ACHN (cell line): ENCODE results near the gene KRTAP11-1.

Source experiments
- DNase-seq: peaks from one replicate; pipeline ENCODE4 v3.0.0-alpha.2; 2015
- in situ Hi-C: cut with HindIII; loops from 2 replicates; pipeline ENCODE4 v1.10.0; 2017; ENCODE audit warnings: low sequenced_read_pairs, low pct_ligation_motif_present, low pct_unique_long_range_greater_than_20kb

The KRTAP11-1 gene, protein sequence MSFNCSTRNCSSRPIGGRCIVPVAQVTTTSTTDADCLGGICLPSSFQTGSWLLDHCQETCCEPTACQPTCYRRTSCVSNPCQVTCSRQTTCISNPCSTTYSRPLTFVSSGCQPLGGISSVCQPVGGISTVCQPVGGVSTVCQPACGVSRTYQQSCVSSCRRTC

GRCh38 chr21:30881480-30881879 lies at the start of gene KRTAP11-1:
Gene KRTAP11-1, minus strand, starts transcription at chr21:30881580. Its CDS starts 56 bp downstream, at chr21:30881524.
- in situ Hi-C loops = no loop called here
- DNase-seq = no peak

- in situ Hi-C loops = no loop called here
- no peak for DNase-seq
Observed at GRCh38 chr21:30924146-30924700, 42.8 kb upstream of the KRTAP11-1 start.

GRCh38 chr21:30921129-30921528 lies 39.7 kb upstream of the KRTAP11-1 start:
- no peak for DNase-seq

GRCh38 chr21:30917557-30917956 lies 36.2 kb upstream of the KRTAP11-1 start:
- in situ Hi-C loops = no loop called here
- DNase-seq = no peak

More at GRCh38 chr21:30921129-30921528, 39.7 kb upstream of the KRTAP11-1 start:
- in situ Hi-C loops = no loop called here

- in situ Hi-C loops = no loop called here
- DNase-seq = no peak
Observed at GRCh38 chr21:30900881-30901280, 19.5 kb upstream of the KRTAP11-1 start.

DNA sequence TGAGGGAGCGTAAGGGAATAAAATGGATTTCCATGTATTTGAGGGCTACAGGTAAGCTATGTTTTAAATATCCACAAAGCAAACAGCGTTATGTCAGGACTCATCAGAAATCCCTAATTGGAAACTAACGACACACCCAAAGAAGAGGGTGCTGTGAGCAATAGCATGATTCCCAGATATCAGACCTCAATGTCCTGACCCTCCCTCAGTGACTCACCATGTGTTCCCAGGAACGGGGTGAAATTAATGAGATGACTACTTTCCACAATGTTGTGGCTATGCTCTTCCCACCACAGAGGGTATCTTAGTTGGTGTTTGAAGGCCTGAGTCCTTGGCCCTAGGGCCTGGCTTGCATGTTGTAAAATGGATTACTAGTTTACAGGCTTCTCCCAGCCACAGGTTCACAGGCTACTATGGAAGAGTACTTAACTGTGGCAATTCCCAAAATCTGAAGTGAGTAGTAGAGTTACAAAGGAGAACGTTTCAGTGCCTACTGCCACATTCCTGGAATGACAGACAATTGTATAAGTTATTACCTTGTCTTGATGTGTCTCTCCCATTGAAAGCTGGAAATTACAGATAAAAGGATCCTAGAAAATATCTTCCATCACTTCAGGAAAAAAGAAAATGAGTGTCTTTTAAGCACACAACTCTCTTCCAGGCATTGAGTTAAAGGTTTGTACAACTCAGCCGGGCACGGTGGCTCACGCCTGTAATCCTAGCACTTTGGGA lies 1.7 kb upstream of the KRTAP11-1 start:
- no peak for DNase-seq
- in situ Hi-C loops = no loop called here

DNA sequence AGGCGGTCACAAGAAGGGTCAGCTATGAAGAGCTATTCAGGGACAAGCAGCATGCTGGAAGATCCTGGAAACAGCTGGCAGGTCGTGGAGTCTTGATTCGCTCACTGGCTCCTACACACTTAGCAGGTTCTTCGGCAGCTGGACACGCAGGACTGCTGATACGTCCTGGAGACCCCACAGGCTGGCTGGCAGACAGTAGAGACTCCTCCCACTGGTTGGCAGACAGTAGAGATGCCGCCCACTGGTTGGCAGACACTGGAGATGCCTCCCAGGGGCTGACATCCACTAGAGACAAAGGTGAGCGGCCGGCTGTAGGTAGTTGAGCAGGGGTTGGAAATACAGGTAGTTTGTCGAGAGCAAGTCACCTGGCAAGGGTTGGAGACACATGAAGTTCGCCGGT lies 466 bp downstream of the KRTAP11-1 start:
- in situ Hi-C loops = no loop called here
- no peak for DNase-seq

GRCh38 chr21:30874526-30874925 lies 6.9 kb downstream of the KRTAP11-1 start:
- DNase-seq = no peak
- in situ Hi-C loops = no loop called here

DNA sequence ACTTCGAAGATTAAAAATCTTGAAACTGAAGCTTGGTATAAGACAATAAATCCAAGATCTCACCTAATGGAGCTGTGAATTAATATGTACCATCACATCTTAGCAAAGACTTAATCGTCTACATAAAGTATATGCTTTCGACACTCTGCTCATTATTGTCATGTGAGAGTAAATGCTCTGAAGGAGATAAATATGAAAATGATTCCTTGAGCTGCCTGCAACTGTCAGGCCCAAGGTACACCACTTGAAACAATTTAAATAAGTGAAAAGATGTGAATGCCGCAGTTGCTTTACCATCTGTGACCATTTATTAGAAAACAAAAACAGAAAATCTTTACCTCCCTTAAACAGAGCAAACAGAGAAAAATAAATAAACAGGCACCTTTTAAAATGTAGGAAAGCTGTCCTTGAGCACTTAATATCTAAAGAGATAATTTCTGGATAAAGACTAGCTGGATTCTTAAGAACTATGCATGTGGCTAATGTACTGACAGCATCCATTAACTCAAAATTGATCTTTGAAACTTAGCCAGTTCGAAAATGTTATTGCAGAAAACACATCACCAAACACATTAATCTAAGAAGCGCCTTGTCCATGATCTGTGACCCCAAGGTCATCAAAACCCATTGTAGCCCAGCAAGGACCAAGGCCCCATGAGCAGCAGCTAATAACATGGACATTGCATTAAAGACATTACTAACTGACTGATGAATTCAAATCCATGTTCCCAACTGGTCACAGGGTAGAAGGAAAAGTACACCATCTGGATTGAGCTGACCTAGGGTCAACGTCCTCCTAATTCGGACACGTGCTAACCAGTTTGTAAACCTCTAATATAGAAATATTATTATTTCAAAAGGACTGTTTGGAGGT lies 33.5 kb downstream of the KRTAP11-1 start:
- in situ Hi-C loops = no loop called here
- DNase-seq = no peak

GRCh38 chr21:30842990-30843389 lies 38.4 kb downstream of the KRTAP11-1 start:
- in situ Hi-C loops = no loop called here
- no peak for DNase-seq

- peak; percentile 41 for DNase-seq
- in situ Hi-C loops = no loop called here
Observed at GRCh38 chr21:30839304-30839703, 42.1 kb downstream of the KRTAP11-1 start.

- DNase-seq = no peak
- in situ Hi-C loops = no loop called here
Observed at GRCh38 chr21:30838536-30838935, 42.8 kb downstream of the KRTAP11-1 start.

DNA sequence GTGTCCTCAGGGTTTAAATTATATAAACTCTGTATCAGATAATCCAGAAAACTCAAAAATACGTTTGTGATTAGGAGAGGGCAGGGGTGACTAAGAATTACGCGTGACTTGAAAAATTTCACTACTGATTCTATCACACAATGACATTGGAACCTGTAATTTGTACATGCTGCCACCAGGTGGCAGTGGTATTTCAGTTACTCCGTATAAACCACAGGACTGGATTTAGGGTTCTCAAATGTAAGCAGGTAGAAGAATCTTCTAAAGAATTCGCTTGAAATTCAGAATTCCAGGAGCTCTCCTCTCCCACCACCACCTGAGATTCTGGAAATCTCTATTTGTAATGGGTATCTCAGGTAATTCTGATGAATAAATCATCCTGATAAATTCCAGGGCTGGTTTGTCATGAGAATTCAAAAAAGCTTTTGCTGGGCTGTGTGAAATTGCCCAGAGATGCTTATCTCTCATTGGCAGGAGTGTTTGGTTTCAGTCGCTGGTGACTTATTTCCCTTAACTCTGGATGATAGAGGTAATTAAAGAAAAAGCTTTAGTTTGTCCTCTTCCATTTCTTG lies 50.1 kb downstream of the KRTAP11-1 start:
- DNase-seq = peak; percentile 34
- in situ Hi-C loops = no loop called here
